ENCODE measurements around the gene ATIC.

DNA sequence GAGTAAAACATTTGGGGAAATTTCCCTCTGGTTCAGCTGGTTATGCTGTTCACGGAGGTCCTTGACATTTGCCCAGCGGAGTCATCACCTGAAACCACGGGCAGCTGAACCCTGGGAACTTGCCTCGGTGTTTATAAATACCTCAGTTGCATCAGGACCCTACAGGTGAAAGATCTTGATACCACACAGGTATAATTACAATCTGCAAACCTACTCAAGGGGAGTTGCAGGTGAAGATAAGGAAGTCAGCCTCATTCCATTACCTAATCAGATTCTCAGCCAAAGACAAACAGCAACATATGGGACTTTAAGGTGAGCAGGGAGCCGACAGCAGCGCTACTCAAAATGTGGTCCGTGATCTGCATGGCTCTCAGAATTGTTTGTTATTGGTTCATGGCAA, 37.0 kb upstream of the ATIC start:
- TF ChIP-seq, protein P1, sequence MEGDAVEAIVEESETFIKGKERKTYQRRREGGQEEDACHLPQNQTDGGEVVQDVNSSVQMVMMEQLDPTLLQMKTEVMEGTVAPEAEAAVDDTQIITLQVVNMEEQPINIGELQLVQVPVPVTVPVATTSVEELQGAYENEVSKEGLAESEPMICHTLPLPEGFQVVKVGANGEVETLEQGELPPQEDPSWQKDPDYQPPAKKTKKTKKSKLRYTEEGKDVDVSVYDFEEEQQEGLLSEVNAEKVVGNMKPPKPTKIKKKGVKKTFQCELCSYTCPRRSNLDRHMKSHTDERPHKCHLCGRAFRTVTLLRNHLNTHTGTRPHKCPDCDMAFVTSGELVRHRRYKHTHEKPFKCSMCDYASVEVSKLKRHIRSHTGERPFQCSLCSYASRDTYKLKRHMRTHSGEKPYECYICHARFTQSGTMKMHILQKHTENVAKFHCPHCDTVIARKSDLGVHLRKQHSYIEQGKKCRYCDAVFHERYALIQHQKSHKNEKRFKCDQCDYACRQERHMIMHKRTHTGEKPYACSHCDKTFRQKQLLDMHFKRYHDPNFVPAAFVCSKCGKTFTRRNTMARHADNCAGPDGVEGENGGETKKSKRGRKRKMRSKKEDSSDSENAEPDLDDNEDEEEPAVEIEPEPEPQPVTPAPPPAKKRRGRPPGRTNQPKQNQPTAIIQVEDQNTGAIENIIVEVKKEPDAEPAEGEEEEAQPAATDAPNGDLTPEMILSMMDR (IDR thresholded peaks at IDR 0.05), result no peak
- TF ChIP-seq POLR2AphosphoS5 (IDR thresholded peaks at IDR 0.05), result no peak
